Islet of Langerhans (tissue), 1 donor: Measurements from ENCODE around the gene ANKFY1.
"Not testable (repeated sequence)": the region's sequence is repeated elsewhere in the genome, so short reads cannot be mapped to it uniquely, and the experiment has no call there.

ENCODE experiments used
- FAIRE-seq: peaks from one replicate; lab custom pipeline; 2011; peaks lifted over from hg19 to GRCh38; lab: Jason Lieb, UNC

ANKFY1 gene

DNA sequence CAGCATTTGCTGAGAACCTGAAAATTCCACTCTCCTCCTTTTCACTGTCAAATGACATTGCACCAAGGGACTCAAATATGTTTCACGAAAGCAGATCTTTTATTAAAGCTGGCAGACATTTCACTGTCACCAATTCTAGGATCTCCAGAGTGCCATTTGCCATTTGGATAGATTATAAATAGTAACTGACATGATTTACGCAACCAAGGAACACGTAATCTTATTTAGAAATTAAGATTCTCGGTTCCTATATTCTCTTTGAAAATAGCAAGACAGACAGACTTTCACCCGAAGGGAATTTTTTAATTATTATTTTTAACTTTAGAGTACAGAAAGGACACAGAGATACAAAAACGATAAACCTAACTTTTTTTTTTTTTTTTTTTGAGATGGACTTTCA lies 49.6 kb downstream of the ANKFY1 start:
- no peak for FAIRE-seq

DNA sequence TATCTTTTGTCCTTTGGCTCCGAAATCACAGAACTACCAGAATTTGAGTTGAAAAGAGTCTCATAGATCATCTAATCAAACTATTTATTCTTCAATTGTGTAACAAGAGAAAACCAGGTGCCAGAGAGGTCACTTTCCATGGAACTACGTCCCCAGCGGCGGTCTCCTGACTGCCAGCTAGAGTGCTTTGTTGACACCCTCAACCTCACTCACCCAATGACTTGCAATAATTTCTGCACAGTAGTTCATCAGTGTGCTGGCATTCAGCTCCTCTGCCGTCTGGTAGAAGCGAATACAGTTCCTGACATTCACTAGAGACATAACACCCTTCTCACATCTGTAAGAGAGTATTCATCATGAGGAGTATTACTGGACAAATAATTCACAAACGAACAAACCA lies 54.2 kb downstream of the ANKFY1 start:
- no peak for FAIRE-seq

GRCh38 chr17:4208238-4208637 lies 55.5 kb downstream of the ANKFY1 start:
- no peak for FAIRE-seq

DNA sequence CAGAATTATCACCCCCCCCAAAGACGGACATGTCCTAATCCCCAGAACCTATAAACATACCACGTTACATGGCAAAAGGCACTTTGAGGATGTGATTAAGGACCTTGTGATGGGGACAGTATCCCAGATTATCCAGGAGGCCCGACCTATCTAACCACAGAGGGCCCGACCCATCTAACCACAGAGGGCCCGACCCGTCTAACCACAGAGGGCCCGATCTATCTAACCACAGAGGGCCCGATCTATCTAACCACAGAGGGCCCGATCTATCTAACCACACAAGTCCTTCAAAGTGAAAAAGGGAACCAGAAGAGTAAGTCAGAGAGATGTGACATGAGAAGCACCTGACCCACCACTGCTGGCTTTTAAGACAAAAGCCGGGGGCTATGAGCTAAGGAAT lies 56.8 kb downstream of the ANKFY1 start:
- FAIRE-seq, result no peak

DNA sequence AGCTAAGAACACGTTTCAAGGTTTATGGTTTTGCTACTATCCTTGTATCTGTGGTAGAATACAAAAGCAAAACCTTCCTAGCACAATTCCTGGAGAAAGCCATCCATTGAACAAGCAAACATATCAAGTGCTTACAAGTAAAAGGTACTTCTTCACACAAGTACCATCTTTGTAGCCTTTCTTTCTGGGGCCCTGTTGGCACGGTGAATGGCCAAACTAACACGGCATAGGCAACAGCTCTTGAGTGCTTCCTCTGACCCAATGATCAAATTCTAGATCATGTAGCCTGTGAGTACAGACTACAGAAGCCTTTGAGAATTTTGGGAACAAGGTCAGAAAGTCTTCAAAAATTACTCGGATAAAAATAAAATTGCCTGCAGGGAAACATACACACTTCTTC lies 57.9 kb downstream of the ANKFY1 start:
- no peak for FAIRE-seq

GRCh38 chr17:4204710-4205173 lies 59.0 kb downstream of the ANKFY1 start:
- no peak for FAIRE-seq

DNA sequence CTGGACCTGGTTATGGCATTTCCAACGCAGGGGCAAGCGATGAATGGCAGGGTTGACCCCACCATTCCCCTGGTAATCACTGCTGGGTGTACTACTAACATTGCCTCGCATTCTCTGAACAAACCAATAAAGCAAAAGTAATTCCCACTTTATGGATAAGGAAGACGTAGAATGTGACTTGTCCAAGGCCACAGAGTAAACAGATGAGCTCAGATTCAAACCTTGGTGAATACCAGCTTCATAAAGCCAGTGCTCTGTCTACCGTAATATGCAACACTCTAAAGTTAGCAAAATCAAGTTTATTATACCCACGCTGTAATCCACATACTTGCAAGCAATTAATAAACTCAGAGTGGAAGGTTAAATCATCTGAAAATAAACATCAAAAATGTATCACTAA lies 59.6 kb downstream of the ANKFY1 start:
- no peak for FAIRE-seq

GRCh38 chr17:4201226-4201625 lies 62.6 kb downstream of the ANKFY1 start:
- FAIRE-seq, result no peak

DNA sequence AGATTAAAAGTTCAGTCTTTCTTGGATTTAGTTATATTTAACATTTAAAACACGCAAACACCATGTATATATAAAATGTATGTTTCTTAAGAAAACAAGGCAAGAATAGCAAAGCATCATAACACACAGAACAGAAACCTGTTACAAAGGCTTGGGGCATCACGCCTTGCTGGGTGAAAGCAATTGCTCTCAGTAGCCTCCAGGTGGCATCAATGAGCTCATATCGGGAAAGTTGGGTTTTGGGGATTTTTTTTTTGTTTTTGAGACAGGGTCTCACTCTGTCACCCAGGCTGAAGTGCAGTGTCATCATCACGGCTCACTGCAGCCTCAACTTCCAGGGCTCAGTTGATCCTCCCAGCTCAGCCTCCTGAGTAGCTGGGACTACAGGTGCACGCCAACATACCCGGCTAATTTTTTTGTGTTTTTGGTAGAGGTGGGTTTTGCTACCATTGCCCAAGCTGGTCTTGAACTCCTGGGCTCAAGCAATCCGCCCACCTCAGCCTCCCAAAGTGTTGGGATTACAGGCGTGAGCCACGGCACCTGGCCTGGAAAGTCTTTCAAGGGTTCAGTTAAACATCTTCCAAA lies 63.9 kb downstream of the ANKFY1 start:
- peak; percentile 95 for FAIRE-seq

DNA sequence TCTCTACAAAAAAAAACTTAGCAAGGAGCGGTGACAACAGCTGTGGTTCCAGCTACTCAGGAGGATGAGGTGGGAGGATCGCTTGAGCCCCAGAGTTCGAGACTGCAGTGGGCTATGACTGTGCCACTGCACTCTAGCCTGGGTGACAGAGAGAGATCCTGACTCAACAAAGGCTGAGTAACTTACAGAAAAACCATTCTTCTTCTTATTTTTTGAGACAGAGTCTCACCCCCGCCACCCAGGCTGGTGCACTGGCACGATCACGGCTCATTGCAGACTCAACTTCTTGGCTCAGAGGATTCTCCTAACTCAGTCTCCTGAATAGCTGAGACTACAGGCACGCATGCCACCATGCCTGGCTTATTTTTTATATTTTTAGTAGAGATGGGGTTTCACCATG lies 64.8 kb downstream of the ANKFY1 start:
- no peak for FAIRE-seq

DNA sequence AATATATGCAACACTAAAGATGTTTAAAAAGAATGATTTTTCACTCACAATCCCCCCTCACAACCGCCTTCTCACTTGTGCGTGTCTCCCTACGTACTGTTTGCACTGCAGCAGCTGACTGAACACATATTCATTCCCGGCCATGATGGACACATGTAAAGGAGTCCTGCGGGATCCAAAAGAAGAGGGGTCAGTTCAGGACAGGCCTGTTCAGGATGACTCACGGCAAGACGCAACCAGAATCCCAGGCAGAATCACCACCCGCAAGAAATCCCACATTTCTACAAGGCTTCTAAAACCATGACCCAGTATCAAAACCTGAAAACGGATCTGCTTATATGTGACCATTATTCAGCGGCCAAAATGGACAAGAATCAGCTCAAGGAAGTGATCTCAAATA lies 68.5 kb downstream of the ANKFY1 start:
- FAIRE-seq, result no peak

DNA sequence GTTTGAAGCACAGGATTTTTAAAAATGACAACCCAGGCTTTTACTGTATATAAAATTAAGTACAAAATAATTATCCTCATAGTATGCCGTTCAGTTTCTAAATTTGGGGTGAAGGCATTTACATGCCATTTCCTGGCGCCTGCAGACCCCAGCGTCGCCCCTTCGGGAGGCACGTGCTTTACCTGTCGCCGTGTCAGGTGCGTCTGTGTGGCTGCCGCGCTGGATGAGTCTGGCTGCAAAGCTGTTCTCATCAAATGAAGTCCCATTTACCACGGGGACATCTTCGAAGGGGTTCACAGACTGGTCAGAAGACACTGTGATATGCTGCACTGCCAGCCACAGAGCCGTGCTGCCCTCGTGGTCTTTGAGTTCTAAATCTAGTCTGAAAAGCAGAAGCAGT lies 69.0 kb downstream of the ANKFY1 start:
- FAIRE-seq, result no peak

- FAIRE-seq, result not testable (repeated sequence)
These were observed 73.0 kb downstream of the ANKFY1 start for GRCh38 chr17:4190791-4191190.

- FAIRE-seq, result no peak
These were observed 74.5 kb downstream of the ANKFY1 start for GRCh38 chr17:4189280-4189679.

DNA sequence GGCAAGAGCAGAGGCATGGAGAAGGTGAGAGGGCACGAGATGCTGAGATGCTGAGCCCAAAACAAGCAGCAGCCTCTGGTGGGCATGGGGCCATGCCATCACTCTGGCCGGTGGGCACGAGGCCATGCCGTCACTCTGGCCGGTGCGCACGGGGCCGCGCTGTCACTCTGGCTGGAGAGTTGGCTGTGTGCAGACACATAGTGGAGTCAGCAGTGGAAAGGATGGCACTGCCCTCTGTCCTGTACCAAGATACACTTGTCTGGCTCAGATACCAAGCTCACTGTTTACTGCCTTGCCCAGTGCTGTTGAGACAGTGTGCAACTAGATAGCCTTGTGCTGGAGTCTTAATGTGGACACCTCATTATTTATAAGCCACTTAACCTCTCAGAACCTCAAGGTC lies 75.7 kb downstream of the ANKFY1 start:
- FAIRE-seq, result no peak

DNA sequence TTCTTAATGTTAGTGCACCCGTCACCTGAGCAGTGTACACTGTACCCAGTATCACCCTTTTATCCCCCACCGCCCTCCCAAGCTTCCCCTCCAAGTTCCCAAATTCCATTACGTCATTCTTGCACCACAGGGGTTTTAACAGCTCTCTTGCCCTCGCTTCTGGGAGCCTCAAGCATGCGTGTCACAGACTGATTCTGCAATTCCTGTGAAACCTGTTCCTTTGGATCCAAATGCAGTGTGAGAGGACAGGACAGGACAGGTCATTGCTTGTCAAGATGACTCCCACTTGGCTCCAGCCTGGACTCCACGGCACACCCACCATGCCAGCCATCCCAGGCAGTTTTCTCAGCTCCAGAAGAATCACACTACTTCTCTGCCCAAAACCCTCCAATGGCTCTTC lies 76.7 kb downstream of the ANKFY1 start:
- no peak for FAIRE-seq

DNA sequence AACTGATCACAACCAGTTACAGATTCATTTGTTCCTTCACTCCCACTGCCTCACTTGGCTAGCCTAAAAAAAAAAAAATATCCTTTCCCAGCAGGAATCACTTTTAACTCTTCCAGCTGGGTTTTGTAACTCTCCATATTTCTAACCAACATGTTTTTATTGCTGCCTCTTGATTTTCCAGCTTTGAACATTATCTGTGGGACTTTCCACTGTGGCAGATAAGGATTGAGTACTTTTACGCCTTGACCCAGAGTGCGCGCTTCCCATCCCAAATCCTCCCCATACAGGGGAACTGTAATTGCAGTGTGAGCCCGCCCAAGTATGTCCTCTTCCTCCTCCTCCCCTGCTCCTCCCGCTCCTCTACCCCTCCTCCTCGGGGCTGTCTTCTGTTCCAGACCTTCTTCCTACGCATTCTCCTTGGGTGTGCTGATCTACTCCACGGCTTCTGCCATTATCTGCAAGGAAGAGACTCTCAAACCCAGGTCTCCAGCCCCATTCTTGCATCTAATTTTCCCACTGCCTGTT lies 77.4 kb downstream of the ANKFY1 start:
- no peak for FAIRE-seq

DNA sequence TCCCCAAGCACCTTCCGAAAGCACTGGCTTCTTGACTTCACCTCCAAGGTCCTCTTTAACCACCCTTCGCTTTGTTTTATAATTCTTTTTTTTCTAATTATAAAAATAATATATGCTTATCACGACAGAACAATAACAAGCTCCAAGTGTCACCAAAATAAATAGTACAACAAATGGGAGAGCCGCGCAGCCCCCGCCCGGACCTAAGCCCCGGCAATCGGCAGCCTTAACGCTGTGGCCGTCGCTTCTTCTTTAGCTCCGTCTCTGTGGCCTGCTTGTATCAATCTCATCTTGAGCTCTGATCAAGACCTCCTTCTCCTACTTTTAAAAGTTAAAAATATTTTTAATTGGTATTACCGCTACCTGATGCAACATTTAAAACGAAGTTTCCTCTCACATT lies 78.1 kb downstream of the ANKFY1 start:
- FAIRE-seq, result no peak

GRCh38 chr17:4184811-4185210 lies 79.0 kb downstream of the ANKFY1 start:
- FAIRE-seq, result no peak

GRCh38 chr17:4182043-4182442 lies 81.7 kb downstream of the ANKFY1 start:
- FAIRE-seq, result no peak

GRCh38 chr17:4180791-4181190 lies 83.0 kb downstream of the ANKFY1 start:
- no peak for FAIRE-seq

- FAIRE-seq, result no peak
These were observed 84.7 kb downstream of the ANKFY1 start for GRCh38 chr17:4179071-4179470.

DNA sequence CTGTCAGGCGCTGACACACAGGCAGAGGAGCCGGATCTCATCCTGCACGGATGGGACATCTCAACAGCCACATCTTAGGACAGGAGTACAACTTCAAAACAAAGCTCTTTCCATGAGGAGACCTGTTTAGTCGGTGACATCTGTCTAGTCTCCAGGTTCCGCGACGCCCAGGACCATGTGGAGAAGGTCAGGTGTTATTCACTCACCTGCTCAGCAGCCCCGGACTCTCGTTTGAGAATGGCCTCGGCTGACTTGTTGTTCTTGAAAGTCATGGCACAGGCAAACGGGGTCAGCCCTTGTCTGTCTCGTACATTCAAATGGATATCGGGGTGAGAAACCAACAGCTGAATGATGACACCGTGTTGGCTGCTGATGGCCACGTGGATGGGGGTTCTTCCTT lies 85.1 kb downstream of the ANKFY1 start:
- FAIRE-seq, result no peak

DNA sequence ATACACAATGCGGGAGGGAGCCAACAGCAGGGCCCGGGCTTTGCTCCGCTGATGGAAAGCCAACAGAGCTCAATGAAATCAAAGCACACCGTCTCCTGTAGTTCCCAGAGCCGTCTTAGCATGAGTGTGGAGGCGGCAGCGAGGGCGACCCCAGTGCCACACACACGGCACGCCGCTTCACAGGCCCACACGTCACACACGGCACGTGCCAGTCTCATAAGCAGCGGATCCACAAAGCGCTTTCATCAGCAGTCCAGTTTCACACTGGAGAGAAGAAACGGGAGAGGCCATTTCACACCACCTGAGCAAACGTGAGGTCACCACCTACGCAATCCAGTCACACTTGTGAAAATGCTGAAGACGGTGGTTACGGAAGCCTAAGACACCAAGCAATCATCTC lies 86.0 kb downstream of the ANKFY1 start:
- FAIRE-seq, result no peak
